IMR-90 (cell line): ENCODE results near the gene GHDC. TPM values are rescaled to one million over a fixed set of nuclear protein-coding genes. Genes with fewer than 3 reads are reported as not detected.

Experiments
- ATAC-seq: fragments of 200-7000 bp; cut with Tn5 transposase; 2 replicates; pipeline ENCODE4 v1.9.1; 2020; ENCODE audit warnings: low read depth, mild to moderate bottlenecking, moderate library complexity
- BruUV-seq: library from RNA; stranded (reverse); fragments of 400-500 nt; replicated peaks from 2 replicates; lab custom pipeline; 2021; lab: Mats Ljungman, UMichigan
- CTCF ChIA-PET: fragments of 300-600 bp; formaldehyde crosslinking; extraction: SDS; loops from one replicate; lab custom pipeline; 2021; ENCODE audit warnings: antibody characterized with exemption; lab: Yijun Ruan, JAX
- POLR2A ChIA-PET: fragments of 300-600 bp; sonication (Branson Sonifier 250); formaldehyde crosslinking; loops from one replicate; lab custom pipeline; 2022; ENCODE audit warnings: antibody characterized with exemption; ENCODE audit not compliant: unreplicated experiment; lab: Charles Lee
- DNase-seq: peaks from one replicate; pipeline ENCODE4 v3.0.0; 2013
- H2AFZ ChIP-seq: replicated peaks from 2 replicates; pipeline ENCODE3; 2013; ENCODE audit warnings: low read length, mild to moderate bottlenecking; ENCODE audit not compliant: poor library complexity
- H2AK5ac ChIP-seq: 2 replicates; pipeline ENCODE4 v1.6.1; 2013; ENCODE audit warnings: low read depth, low read length, inconsistent platforms
- H2AK9ac ChIP-seq: replicated peaks from 2 replicates; pipeline ENCODE3; 2013; ENCODE audit warnings: mild to moderate bottlenecking, low read depth, low read length, moderate library complexity; ENCODE audit not compliant: poor library complexity
- H2BK120ac ChIP-seq: 2 replicates; pipeline ENCODE4 v1.6.1; 2013; ENCODE audit warnings: low read depth, low read length, inconsistent platforms
- H2BK15ac ChIP-seq: 3 replicates; pipeline ENCODE4 v1.6.1; 2013; ENCODE audit warnings: low read depth, low read length, inconsistent platforms
- H2BK20ac ChIP-seq: 2 replicates; pipeline ENCODE4 v1.6.1; 2013; ENCODE audit warnings: low read depth, mild to moderate bottlenecking, inconsistent platforms, low read length, moderate library complexity
- H2BK5ac ChIP-seq: 2 replicates; pipeline ENCODE4 v1.6.1; 2013; ENCODE audit warnings: mild to moderate bottlenecking, low read depth, low read length, inconsistent platforms; ENCODE audit not compliant: poor library complexity, severe bottlenecking
- H3K14ac ChIP-seq: replicated peaks from 2 replicates; pipeline ENCODE4 v1.6.1; 2013; ENCODE audit warnings: low read depth, low read length, inconsistent platforms
- H3K18ac ChIP-seq: 2 replicates; pipeline ENCODE4 v1.6.1; 2013; ENCODE audit warnings: low read depth, low read length, control low read depth
- H3K23ac ChIP-seq: 2 replicates; pipeline ENCODE4 v1.6.1; 2013; ENCODE audit warnings: low read depth, low read length, inconsistent platforms
- H3K27ac ChIP-seq: 2 replicates; pipeline ENCODE4 v1.5.1; 2013; ENCODE audit warnings: mild to moderate bottlenecking, control low read depth, low read length; ENCODE audit not compliant: insufficient read depth
- H3K27me3 ChIP-seq: 2 replicates; pipeline ENCODE4 v1.6.1; 2013; ENCODE audit warnings: low read length; ENCODE audit not compliant: control insufficient read depth, insufficient read depth
- H3K36me3 ChIP-seq: 2 replicates; pipeline ENCODE4 v1.6.1; 2013; ENCODE audit warnings: low read length, mixed read lengths; ENCODE audit not compliant: control insufficient read depth, insufficient read depth
- H3K4ac ChIP-seq: 2 replicates; pipeline ENCODE4 v1.6.1; 2013; ENCODE audit warnings: low read depth, low read length, inconsistent platforms
- H3K4me1 ChIP-seq: 2 replicates; pipeline ENCODE4 v1.6.1; 2013; ENCODE audit warnings: low read length, mixed read lengths; ENCODE audit not compliant: control insufficient read depth, insufficient read depth
- H3K4me2 ChIP-seq: 2 replicates; pipeline ENCODE4 v1.6.1; 2013; ENCODE audit warnings: low read depth, mild to moderate bottlenecking, control low read depth, low read length, moderate library complexity
- H3K4me3 ChIP-seq: 2 replicates; pipeline ENCODE4 v1.5.1; 2013; ENCODE audit warnings: low read depth, mild to moderate bottlenecking, control low read depth, low read length, moderate library complexity; ENCODE audit not compliant: insufficient read depth
- H3K56ac ChIP-seq: 2 replicates; pipeline ENCODE4 v1.6.1; 2013; ENCODE audit warnings: low read length, inconsistent platforms; ENCODE audit not compliant: insufficient read depth; ENCODE audit errors: extremely low read depth
- H3K79me1 ChIP-seq, 2 experiments: 2 replicates each; pipeline ENCODE4 v1.6.1; 2013; ENCODE audit warnings: low read length in 2 of 2, inconsistent platforms in 1 of 2, low read depth in 1 of 2
- H3K9ac ChIP-seq: 2 replicates; pipeline ENCODE4 v1.6.1; 2013; ENCODE audit warnings: low read depth, low read length, control low read depth
- H3K9me1 ChIP-seq: 2 replicates; pipeline ENCODE4 v1.6.1; 2013; ENCODE audit warnings: low read length, inconsistent platforms; ENCODE audit not compliant: insufficient read depth
- H3K9me3 ChIP-seq: 2 replicates; pipeline ENCODE4 v1.6.1; 2013; ENCODE audit warnings: low read length; ENCODE audit not compliant: control insufficient read depth, insufficient read depth
- H4K20me1 ChIP-seq: 2 replicates; pipeline ENCODE4 v1.6.1; 2013; ENCODE audit warnings: low read length, inconsistent platforms; ENCODE audit not compliant: insufficient read depth
- H4K5ac ChIP-seq: 2 replicates; pipeline ENCODE4 v1.6.1; 2013; ENCODE audit warnings: mild to moderate bottlenecking, low read depth, low read length, control low read depth
- H4K8ac ChIP-seq, 2 experiments: 2 replicates each; pipeline ENCODE4 v1.6.1; 2013; ENCODE audit warnings: low read depth in 2 of 2, low read length in 2 of 2, control low read depth in 1 of 2, inconsistent platforms in 1 of 2
- H4K91ac ChIP-seq: 2 replicates; pipeline ENCODE4 v1.6.1; 2013; ENCODE audit warnings: low read depth, low read length, inconsistent platforms; ENCODE audit not compliant: insufficient read depth
- BHLHE40 ChIP-seq: fragments of 150-350 bp; IDR thresholded peaks from 2 replicates; pipeline ENCODE4 v1.6.1; 2016; ENCODE audit warnings: mild to moderate bottlenecking, low read depth, low read length
- CEBPB ChIP-seq: IDR thresholded peaks from 2 replicates; pipeline ENCODE4 v1.6.1; 2012; ENCODE audit warnings: low read depth, low read length, improper control_type of control experiment
- CHD1 ChIP-seq: IDR thresholded peaks from 2 replicates; pipeline ENCODE4 v1.6.1; 2012; ENCODE audit warnings: low read depth, low read length, improper control_type of control experiment
- FOS ChIP-seq: fragments of 150-350 bp; IDR thresholded peaks from 2 replicates; pipeline ENCODE4 v1.6.1; 2016; ENCODE audit warnings: low read depth, low read length
- MAFK ChIP-seq: IDR thresholded peaks from 2 replicates; pipeline ENCODE4 v1.6.1; 2012; ENCODE audit warnings: low read depth, low read length, improper control_type of control experiment
- MAZ ChIP-seq: IDR thresholded peaks from 2 replicates; pipeline ENCODE4 v1.6.1; 2012; ENCODE audit warnings: low read depth, mild to moderate bottlenecking, low read length, improper control_type of control experiment, moderate library complexity, borderline replicate concordance
- MXI1 ChIP-seq: IDR thresholded peaks from 2 replicates; pipeline ENCODE4 v1.6.1; 2012; ENCODE audit warnings: low read depth, mild to moderate bottlenecking, low read length, moderate library complexity, borderline replicate concordance
- NFE2L2 ChIP-seq: fragments of 150-350 bp; IDR thresholded peaks from 2 replicates; pipeline ENCODE4 v1.6.1; 2016; ENCODE audit warnings: low read depth, mild to moderate bottlenecking, low read length
- POLR2A ChIP-seq: IDR thresholded peaks from 2 replicates; pipeline ENCODE4 v1.6.1; 2012; ENCODE audit warnings: mild to moderate bottlenecking, low read depth, low read length
- RAD21 ChIP-seq: IDR thresholded peaks from 2 replicates; pipeline ENCODE4 v1.6.1; 2012; ENCODE audit warnings: low read length, improper control_type of control experiment
- RCOR1 ChIP-seq: IDR thresholded peaks from 2 replicates; pipeline ENCODE4 v1.6.1; 2012; ENCODE audit warnings: mild to moderate bottlenecking, low read length, improper control_type of control experiment; ENCODE audit not compliant: insufficient replicate concordance
- RFX5 ChIP-seq: IDR thresholded peaks from 2 replicates; pipeline ENCODE4 v1.8.0; 2012; ENCODE audit warnings: low read depth, mild to moderate bottlenecking, low read length, moderate library complexity
- SMC3 ChIP-seq: fragments of 150-350 bp; IDR thresholded peaks from 2 replicates; pipeline ENCODE4 v1.6.1; 2016; ENCODE audit warnings: low read depth, mild to moderate bottlenecking, antibody characterized with exemption, low read length, moderate library complexity
- WGBS, 2 experiments: methylation state at CpG; one replicate each; pipeline versions ENCODE4 v1.1.5 to v1.1.7; 2013; ENCODE audit warnings: missing lambda C conversion rate in 2 of 2; ENCODE audit not compliant: insufficient read length in 1 of 2; ENCODE audit errors: extremely low coverage in 2 of 2; 5-methylcytosine and 5-hydroxymethylcytosine counted together
- dilution Hi-C: fragments of 300-500 bp; cut with HindIII; formaldehyde crosslinking; loops from one replicate; pipeline ENCODE4 v1.14.3; 2018; ENCODE audit warnings: low sequenced_read_pairs; ENCODE audit not compliant: unreplicated experiment
- in situ Hi-C: fragments of 300-500 bp; cut with MboI; formaldehyde crosslinking; loops from 3 replicates; pipeline ENCODE4 v1.14.3; 2019; ENCODE audit warnings: low sequenced_read_pairs, inconsistent platforms, mixed read lengths
- intact Hi-C: fragments of 100-400 bp; cut with micrococcal nuclease; formaldehyde crosslinking; loops from 2 replicates; pipeline ENCODE4 v1.10.0; 2022
- polyA plus RNA-seq, 3 experiments: library from polyadenylated mRNA; depleted of rRNA; stranded (reverse); fragments of >200 nt; gene quantifications; 2 replicates each; pipeline ENCODE4 v1.2.3, GENCODE V29; 2012; ENCODE audit warnings: low replicate concordance in 1 of 3
- total RNA-seq: library from RNA; depleted of rRNA; stranded (reverse); fragments of >200 nt; gene quantifications from 2 replicates; pipeline ENCODE4 v1.2.3, GENCODE V29; 2012
- TF ChIP-seq, protein P1 (sequence below): fragments of 150-350 bp; IDR thresholded peaks from 2 replicates; pipeline ENCODE4 v1.6.1; 2017; ENCODE audit warnings: mild to moderate bottlenecking, antibody characterized with exemption, low read length, low read depth
- TF ChIP-seq, protein P2 (sequence below): conservative IDR thresholded peaks from 2 replicates; pipeline ENCODE4 v1.5.1; 2012; ENCODE audit warnings: mild to moderate bottlenecking, low read depth, low read length, improper control_type of control experiment
- TF ChIP-seq, protein P3 (sequence below): fragments of 150-350 bp; IDR thresholded peaks from 2 replicates; pipeline ENCODE4 v1.6.1; 2016; ENCODE audit warnings: low read depth, mild to moderate bottlenecking, low read length, moderate library complexity, borderline replicate concordance

The GHDC gene
- total and polyA plus RNA-seq, 2 of the 4 experiments (the other 2 are of a cell fraction) = 5.2 to 8.1 TPM

DNA sequence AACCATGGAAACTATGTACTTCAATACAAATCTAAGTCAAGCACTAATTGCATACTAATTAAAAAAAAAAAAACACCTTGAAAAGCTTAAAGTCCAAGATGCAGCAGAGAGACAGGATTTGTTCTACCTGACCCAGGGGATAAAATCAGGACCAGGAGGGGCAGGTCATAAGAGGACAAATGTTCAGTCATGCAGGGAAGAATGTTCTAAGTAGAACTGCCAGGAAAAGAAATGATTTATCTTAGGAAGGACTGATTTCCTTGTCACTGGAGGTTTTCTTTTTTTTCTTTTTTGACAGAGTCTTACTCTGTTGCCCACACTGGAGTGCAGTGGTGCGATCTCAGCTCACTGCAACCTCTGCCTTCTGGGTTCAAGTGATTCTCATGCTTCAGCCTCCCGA is 9.1 kb upstream of the GHDC start:
- Histone ChIP-seq H2AFZ (no peak overlapping the region), H3K79me1 (peaks cover 0 to 10% of the 10 kb centered on the region in 2 experiments; a peak in 2 of 4 replicates), H2AK9ac (no peak overlapping the region), H3K4me3 (no peak overlapping the region), H3K9me3 (no peaks in the 10 kb centered on the region), H3K23ac (no peak overlapping the region), H3K4me2 (no peak overlapping the region), H3K4ac (no peak overlapping the region), H4K20me1 (peaks cover 3% of the 10 kb centered on the region; the same call in 1 of the 2 replicates), H4K5ac (no peak overlapping the region), H3K27me3 (no peaks in the 10 kb centered on the region), H4K91ac (no peak overlapping the region), H3K56ac (no peak overlapping the region), H4K8ac (no peak overlapping the region), H3K9ac (no peak overlapping the region), H2BK20ac (no peak overlapping the region), H3K9me1 (peaks cover 5% of the 10 kb centered on the region; the same call in 1 of the 2 replicates), H3K4me1 (0 out of 2 replicates have a peak, but pooled peaks cover 1% of the 10 kb centered on the region), H3K14ac (no peak overlapping the region), H3K27ac (no peak overlapping the region), H3K36me3 (peaks cover 55% of the 10 kb centered on the region), H2BK15ac (no peak overlapping the region), H2BK5ac (no peak overlapping the region), H3K18ac (no peak overlapping the region), H2BK120ac (no peak overlapping the region), H2AK5ac (no peak overlapping the region)
- ChIA-PET POLR2A (no interaction called here), CTCF (no interaction called here)
- dilution Hi-C loops (no loop called here), in situ Hi-C loops (no loop called here), intact Hi-C loops (no loop called here)
- TF ChIP-seq MXI1 = no peak
- no peak for TF ChIP-seq MAFK
- TF ChIP-seq MAZ = no peak
- TF ChIP-seq, protein P1, sequence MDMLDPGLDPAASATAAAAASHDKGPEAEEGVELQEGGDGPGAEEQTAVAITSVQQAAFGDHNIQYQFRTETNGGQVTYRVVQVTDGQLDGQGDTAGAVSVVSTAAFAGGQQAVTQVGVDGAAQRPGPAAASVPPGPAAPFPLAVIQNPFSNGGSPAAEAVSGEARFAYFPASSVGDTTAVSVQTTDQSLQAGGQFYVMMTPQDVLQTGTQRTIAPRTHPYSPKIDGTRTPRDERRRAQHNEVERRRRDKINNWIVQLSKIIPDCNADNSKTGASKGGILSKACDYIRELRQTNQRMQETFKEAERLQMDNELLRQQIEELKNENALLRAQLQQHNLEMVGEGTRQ = no peak
- TF ChIP-seq, protein P2, sequence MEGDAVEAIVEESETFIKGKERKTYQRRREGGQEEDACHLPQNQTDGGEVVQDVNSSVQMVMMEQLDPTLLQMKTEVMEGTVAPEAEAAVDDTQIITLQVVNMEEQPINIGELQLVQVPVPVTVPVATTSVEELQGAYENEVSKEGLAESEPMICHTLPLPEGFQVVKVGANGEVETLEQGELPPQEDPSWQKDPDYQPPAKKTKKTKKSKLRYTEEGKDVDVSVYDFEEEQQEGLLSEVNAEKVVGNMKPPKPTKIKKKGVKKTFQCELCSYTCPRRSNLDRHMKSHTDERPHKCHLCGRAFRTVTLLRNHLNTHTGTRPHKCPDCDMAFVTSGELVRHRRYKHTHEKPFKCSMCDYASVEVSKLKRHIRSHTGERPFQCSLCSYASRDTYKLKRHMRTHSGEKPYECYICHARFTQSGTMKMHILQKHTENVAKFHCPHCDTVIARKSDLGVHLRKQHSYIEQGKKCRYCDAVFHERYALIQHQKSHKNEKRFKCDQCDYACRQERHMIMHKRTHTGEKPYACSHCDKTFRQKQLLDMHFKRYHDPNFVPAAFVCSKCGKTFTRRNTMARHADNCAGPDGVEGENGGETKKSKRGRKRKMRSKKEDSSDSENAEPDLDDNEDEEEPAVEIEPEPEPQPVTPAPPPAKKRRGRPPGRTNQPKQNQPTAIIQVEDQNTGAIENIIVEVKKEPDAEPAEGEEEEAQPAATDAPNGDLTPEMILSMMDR = no peak
- TF ChIP-seq BHLHE40 = no peak
- no peak for TF ChIP-seq CHD1
- TF ChIP-seq SMC3 = no peak
- TF ChIP-seq, protein P3, sequence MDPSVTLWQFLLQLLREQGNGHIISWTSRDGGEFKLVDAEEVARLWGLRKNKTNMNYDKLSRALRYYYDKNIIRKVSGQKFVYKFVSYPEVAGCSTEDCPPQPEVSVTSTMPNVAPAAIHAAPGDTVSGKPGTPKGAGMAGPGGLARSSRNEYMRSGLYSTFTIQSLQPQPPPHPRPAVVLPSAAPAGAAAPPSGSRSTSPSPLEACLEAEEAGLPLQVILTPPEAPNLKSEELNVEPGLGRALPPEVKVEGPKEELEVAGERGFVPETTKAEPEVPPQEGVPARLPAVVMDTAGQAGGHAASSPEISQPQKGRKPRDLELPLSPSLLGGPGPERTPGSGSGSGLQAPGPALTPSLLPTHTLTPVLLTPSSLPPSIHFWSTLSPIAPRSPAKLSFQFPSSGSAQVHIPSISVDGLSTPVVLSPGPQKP = no peak
- no peak for TF ChIP-seq RCOR1
- TF ChIP-seq NFE2L2 = no peak
- TF ChIP-seq POLR2A = no peak
- TF ChIP-seq CEBPB = no peak
- TF ChIP-seq RFX5 = no peak
- no peak for TF ChIP-seq RAD21
- TF ChIP-seq FOS = no peak
- DNase-seq (no peak), ATAC-seq (no peak)
- no CpG with 5 or more reads among the region's 2 CpGs for WGBS, 2 experiments
- BruUV-seq = no TSS peak
